ENCODE measurements around the gene NLGN2.

The NLGN2 gene

GRCh38 chr17:7466639-7467341 is 59.1 kb downstream of the NLGN2 start:
- DNase-seq = no peak

DNA sequence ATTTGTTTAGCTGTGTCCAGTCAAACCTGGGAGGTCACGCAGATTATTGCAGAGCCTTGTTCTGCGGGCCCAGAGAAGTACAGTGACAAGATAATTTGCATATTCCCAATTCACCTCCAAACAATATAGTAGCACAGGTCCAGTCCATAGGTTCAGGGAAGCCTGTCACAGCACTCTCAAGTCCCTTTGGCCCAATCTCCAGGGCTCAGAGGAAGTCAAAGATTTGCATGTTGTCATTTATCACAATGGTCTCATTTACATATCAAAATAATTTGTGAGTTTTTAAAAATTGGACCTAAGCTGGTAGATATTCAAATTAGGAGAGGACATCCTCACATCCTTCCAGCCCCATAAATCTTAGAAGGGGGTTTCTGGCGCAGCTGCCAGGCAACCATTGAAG is 59.9 kb downstream of the NLGN2 start:
- no peak for DNase-seq

GRCh38 chr17:7468290-7468689 is 60.6 kb downstream of the NLGN2 start:
- DNase-seq = no peak

GRCh38 chr17:7468804-7469389 is 61.3 kb downstream of the NLGN2 start:
- no peak for DNase-seq

Measured in cortex of kidney (tissue), 1 donor.